HL-60 (cell line): ENCODE data around the gene RAC2.

Experiments
- CTCF ChIP-seq: IDR thresholded peaks from one replicate; pipeline ENCODE4 v1.5.1; 2011; ENCODE audit warnings: low read length, control low read depth, inconsistent platforms; ENCODE audit not compliant: insufficient read depth
- GABPA ChIP-seq: IDR thresholded peaks from 2 replicates; pipeline ENCODE4 v1.6.1; 2012; ENCODE audit warnings: low read depth
- POLR2AphosphoS5 ChIP-seq: IDR thresholded peaks from 2 replicates; pipeline ENCODE4 v1.6.1; 2012; ENCODE audit warnings: low read depth

DNA sequence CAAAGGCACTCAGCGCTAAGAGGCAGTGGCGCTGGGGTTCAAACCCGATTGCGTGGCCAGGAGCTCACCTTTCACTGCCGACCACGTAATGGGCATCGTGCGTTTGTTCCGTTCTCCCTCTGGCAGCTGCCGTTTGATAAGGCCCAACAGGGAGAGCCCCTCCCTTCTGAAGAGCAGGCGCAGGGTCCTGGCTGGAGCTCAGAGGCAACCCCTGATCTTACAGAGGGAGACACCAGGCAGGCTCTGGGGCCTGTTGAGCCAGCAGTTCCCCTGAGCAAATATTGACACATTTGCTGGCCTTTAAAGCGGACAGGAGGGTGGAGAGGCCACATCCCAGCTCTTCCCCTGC lies 44.3 kb downstream of the RAC2 start:
- TF ChIP-seq POLR2AphosphoS5 (no peak), CTCF (no peak), GABPA (no peak)
